ENCODE measurements around the gene BOC.

BOC gene

GRCh38 chr3:113223475-113224281 is 12.3 kb downstream of the BOC start:
- peak; percentile 7 for DNase-seq (ENCODE audit: low read depth)

- DNase-seq (ENCODE audit: low read depth): no peak
Observed at GRCh38 chr3:113225286-113225685, 13.9 kb downstream of the BOC start.

- DNase-seq (ENCODE audit: low read depth): no peak
Observed at GRCh38 chr3:113226491-113226890, 15.1 kb downstream of the BOC start.

GRCh38 chr3:113227146-113227545 is 15.8 kb downstream of the BOC start:
- DNase-seq (ENCODE audit: low read depth): no peak

- no peak for DNase-seq (ENCODE audit: low read depth)
Observed at GRCh38 chr3:113228498-113229286, 17.3 kb downstream of the BOC start.

- no peak for DNase-seq (ENCODE audit: low read depth)
Observed at GRCh38 chr3:113231391-113231790, 20.0 kb downstream of the BOC start.

- no peak for DNase-seq (ENCODE audit: low read depth)
Observed at GRCh38 chr3:113231827-113232253, 20.5 kb downstream of the BOC start.

- no peak for DNase-seq (ENCODE audit: low read depth)
Observed at GRCh38 chr3:113232342-113232741, 21.0 kb downstream of the BOC start.

GRCh38 chr3:113233497-113233896 is 22.1 kb downstream of the BOC start:
- DNase-seq (ENCODE audit: low read depth): no peak

- DNase-seq (ENCODE audit: low read depth): no peak
Observed at GRCh38 chr3:113234028-113234427, 22.7 kb downstream of the BOC start.

- DNase-seq (ENCODE audit: low read depth): no peak
Observed at GRCh38 chr3:113234688-113235260, 23.4 kb downstream of the BOC start.

- no peak for DNase-seq (ENCODE audit: low read depth)
Observed at GRCh38 chr3:113238503-113238902, 27.1 kb downstream of the BOC start.

GRCh38 chr3:113240841-113241240 is 29.5 kb downstream of the BOC start:
- DNase-seq (ENCODE audit: low read depth): no peak

- DNase-seq (ENCODE audit: low read depth): no peak
Observed at GRCh38 chr3:113241292-113242095, 30.1 kb downstream of the BOC start.

GRCh38 chr3:113242096-113242581 is 30.8 kb downstream of the BOC start:
- no peak for DNase-seq (ENCODE audit: low read depth)

- no peak for DNase-seq (ENCODE audit: low read depth)
Observed at GRCh38 chr3:113243071-113243470, 31.7 kb downstream of the BOC start.

- DNase-seq (ENCODE audit: low read depth): no peak
Observed at GRCh38 chr3:113243846-113244245, 32.5 kb downstream of the BOC start.

GRCh38 chr3:113245761-113246161 is 34.4 kb downstream of the BOC start:
- no peak for DNase-seq (ENCODE audit: low read depth)

GRCh38 chr3:113247068-113247467 is 35.7 kb downstream of the BOC start:
- no peak for DNase-seq (ENCODE audit: low read depth)

- DNase-seq (ENCODE audit: low read depth): no peak
Observed at GRCh38 chr3:113247675-113248458, 36.5 kb downstream of the BOC start.

GRCh38 chr3:113249111-113249510 is 37.8 kb downstream of the BOC start:
- no peak for DNase-seq (ENCODE audit: low read depth)

Data from CMK (cell line).